ENCODE measurements around the gene MAD1L1.
"Not testable (repeated sequence)": the region's sequence is repeated elsewhere in the genome, so short reads cannot be mapped to it uniquely, and the experiment has no call there.

The MAD1L1 gene

GRCh38 chr7:1863091-1863900 lies 369.4 kb downstream of the MAD1L1 start:
- no peak for DNase-seq (ENCODE audit: low spot score)

GRCh38 chr7:1862560-1862959 lies 370.2 kb downstream of the MAD1L1 start:
- DNase-seq (ENCODE audit: low spot score) = no peak

GRCh38 chr7:1861799-1862458 lies 370.8 kb downstream of the MAD1L1 start:
- DNase-seq (ENCODE audit: low spot score) = no peak

- DNase-seq (ENCODE audit: low spot score) = not testable (repeated sequence)
Observed at GRCh38 chr7:1860881-1861798, 371.6 kb downstream of the MAD1L1 start.

- DNase-seq (ENCODE audit: low spot score) = no peak
Observed at GRCh38 chr7:1859266-1860035, 373.3 kb downstream of the MAD1L1 start.

GRCh38 chr7:1858435-1859265 lies 374.1 kb downstream of the MAD1L1 start:
- peak; percentile 33 for DNase-seq (ENCODE audit: low spot score)

GRCh38 chr7:1857487-1858421 lies 375.0 kb downstream of the MAD1L1 start:
- DNase-seq (ENCODE audit: low spot score) = peak; percentile 61

GRCh38 chr7:1856888-1857441 lies 375.8 kb downstream of the MAD1L1 start:
- DNase-seq (ENCODE audit: low spot score) = peak; percentile 44

- DNase-seq (ENCODE audit: low spot score) = peak; percentile 37
Observed at GRCh38 chr7:1856161-1856887, 376.4 kb downstream of the MAD1L1 start.

- peak; percentile 18 for DNase-seq (ENCODE audit: low spot score)
Observed at GRCh38 chr7:1855725-1856160, 377.0 kb downstream of the MAD1L1 start.

- DNase-seq (ENCODE audit: low spot score) = peak; percentile 53
Observed at GRCh38 chr7:1854866-1855724, 377.6 kb downstream of the MAD1L1 start.

- DNase-seq (ENCODE audit: low spot score) = peak; percentile 62
Observed at GRCh38 chr7:1853986-1854865, 378.5 kb downstream of the MAD1L1 start.

GRCh38 chr7:1853431-1853985 lies 379.2 kb downstream of the MAD1L1 start:
- DNase-seq (ENCODE audit: low spot score) = peak; percentile 68

- DNase-seq (ENCODE audit: low spot score) = no peak
Observed at GRCh38 chr7:1852517-1853430, 380.0 kb downstream of the MAD1L1 start.

Measured in left forelimb (tissue), 1 donor.